EL (cell line): ENCODE measurements around the gene VWA8.
A peak's percentile ranks its signal among the peaks of the same experiment; 100 is the strongest.

Experiments used
- DNase-seq: peaks from one replicate; pipeline ENCODE4 v3.0.0-alpha.2; 2016

Gene VWA8

GRCh38 chr13:41722684-41723535 lies 238.0 kb downstream of the VWA8 start:
- no peak for DNase-seq

- no peak for DNase-seq
Observed at GRCh38 chr13:41720839-41721561, 239.9 kb downstream of the VWA8 start.

- DNase-seq = no peak
Observed at GRCh38 chr13:41716236-41716635, 244.7 kb downstream of the VWA8 start.

DNA sequence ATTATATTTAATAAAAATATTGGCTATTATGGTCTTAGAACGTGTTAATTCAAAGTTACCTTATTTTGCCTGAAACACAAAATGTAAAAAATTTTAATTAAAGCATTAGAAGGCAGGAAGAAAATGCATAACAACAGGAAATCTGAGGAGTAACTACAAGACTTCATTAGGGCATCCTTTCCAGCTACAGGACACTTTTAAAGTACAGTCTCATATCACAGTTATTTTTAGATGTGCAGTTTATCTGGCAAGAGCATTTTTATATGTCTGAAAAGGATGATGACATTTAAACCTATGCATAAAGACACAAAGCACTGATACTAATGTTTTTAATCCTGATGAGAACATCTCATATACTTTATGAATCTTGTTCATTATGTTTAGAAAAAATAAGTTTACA lies 247.5 kb downstream of the VWA8 start:
- no peak for DNase-seq

- DNase-seq = no peak
Observed at GRCh38 chr13:41710771-41711170, 250.1 kb downstream of the VWA8 start.

- peak; percentile 22 for DNase-seq
Observed at GRCh38 chr13:41709511-41709910, 251.4 kb downstream of the VWA8 start.

DNA sequence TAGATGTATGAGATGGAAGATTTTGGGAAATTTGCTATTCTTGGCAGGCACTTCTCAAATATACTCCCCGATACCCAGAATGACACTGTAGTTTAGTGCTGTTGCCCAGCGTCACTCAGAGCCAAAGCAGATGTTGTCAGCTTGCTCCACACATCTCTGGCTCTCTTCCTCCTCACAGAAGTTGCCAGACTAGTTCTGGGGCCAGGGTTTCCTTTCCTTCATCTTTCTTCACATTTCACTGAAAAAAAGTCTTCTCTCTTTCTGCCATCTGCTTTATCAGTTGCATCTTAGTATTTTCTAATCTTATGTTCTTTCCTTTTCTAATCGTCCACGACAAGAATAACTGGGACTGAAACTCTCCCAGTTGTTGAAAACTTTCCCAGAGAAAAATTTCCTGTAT lies 252.2 kb downstream of the VWA8 start:
- DNase-seq = no peak

DNA sequence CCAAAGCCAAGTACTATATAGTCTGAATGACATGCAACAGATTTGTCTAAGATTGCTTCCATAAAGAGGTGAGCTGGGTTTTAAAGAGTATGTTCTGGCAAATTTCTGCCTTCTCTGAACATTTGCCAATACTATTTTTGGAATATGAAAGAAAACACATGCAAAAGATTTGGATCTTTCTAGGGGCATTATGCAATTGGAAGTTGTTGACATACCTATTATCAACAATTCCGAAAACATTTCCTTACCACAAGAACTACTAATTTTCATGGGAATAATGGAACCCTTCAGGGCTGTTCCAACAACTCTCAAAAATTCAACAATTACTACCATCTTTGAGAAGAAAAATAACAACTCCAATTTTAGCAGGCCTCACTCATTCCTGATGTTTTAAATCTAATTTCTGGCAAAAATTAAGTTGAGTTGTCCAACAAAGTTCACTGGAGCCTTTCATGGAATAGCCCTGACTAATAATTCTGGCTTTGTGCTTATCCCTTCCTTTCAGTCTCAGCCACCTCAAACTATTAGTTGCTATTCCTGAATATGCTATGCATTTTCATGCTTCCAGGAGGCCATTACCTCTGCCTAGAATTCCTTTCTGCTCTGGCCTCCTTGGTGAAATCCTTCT lies 253.6 kb downstream of the VWA8 start:
- DNase-seq = no peak

GRCh38 chr13:41706152-41706551 lies 254.8 kb downstream of the VWA8 start:
- no peak for DNase-seq

DNA sequence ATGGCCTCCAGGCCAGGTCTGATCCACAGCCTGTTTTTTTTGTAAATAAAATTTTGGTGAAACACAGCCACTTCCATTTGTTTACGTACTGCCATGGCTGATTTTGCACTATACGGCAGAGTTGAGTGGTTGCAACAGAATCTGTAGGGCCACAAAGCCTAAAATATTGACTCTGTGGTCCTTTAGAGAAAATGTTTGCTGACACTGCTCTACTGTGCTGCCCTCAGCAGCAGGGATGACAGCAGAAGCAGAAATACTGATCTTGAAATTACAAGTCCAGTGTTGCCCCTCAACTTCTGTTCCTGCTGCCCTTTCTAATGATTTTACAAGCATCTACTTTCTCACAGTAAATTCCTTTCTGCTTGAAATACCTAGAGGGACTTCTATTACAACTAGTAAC lies 258.4 kb downstream of the VWA8 start:
- DNase-seq = no peak

- DNase-seq = no peak
Observed at GRCh38 chr13:41701676-41702075, 259.2 kb downstream of the VWA8 start.

GRCh38 chr13:41700790-41701310 lies 260.1 kb downstream of the VWA8 start:
- DNase-seq = peak; percentile 67

DNA sequence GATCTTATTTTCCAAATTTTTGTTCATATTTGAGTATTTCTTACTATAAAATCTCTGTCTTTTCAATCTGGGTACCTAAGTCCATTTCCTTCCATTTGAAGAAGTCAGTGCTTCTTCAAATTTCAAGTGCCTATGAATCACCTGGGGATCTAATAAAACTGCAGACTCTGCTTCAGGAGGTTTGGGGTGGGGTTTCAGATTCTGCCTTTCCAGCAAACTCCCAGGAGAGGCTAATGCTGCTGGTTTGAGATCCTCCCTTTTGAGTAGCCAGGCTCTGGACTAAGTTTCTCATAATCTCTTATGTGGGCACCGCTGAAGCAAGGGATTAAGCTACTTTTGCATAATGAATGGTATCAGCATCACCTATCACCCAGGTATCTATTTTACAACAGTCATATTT lies 261.1 kb downstream of the VWA8 start:
- no peak for DNase-seq

- DNase-seq = no peak
Observed at GRCh38 chr13:41697578-41697977, 263.3 kb downstream of the VWA8 start.

- DNase-seq = peak; percentile 90
Observed at GRCh38 chr13:41696163-41697003, 264.5 kb downstream of the VWA8 start.

DNA sequence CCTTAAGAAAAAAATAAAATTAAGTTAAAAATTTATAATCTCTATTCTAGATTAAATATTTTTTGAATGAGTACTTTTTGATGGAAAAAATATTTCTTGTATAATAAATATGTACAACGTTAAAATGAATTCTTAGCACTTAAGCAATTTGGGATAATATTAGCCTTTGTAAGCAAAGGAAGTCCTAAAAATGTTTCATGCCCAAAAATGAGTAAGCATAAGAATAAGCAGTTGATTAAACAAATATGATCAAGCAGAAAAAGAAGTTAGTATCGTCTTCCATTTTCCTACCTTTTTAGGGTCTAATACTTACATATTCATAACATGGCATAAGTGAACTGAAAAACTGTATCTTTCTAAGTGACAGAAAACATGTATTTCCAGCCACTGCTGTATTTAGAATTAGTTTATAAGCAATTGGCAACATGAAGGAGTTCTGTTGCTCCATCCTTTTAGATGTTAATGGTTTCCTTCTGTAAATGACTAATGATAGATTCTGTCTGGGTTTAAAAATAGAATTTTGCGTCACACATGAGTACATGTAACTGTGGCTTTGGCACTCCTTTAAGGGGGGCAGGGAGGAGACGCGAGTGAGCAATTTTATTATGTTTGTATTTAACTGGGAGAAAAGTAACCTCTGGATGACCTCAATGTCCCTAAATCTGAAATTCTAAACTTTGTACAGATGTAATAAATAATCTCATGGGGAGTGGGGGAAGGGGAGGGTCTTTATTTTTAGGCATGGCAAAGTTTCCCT lies 266.2 kb downstream of the VWA8 start:
- DNase-seq = peak; percentile 90

- DNase-seq = peak; percentile 14
Observed at GRCh38 chr13:41693434-41693833, 267.5 kb downstream of the VWA8 start.

- no peak for DNase-seq
Observed at GRCh38 chr13:41691274-41691673, 269.6 kb downstream of the VWA8 start.

GRCh38 chr13:41682766-41683165 lies 278.1 kb downstream of the VWA8 start:
- DNase-seq = no peak

GRCh38 chr13:41682001-41682400 lies 278.9 kb downstream of the VWA8 start:
- DNase-seq = no peak

GRCh38 chr13:41681587-41681986 lies 279.3 kb downstream of the VWA8 start:
- DNase-seq = no peak

DNA sequence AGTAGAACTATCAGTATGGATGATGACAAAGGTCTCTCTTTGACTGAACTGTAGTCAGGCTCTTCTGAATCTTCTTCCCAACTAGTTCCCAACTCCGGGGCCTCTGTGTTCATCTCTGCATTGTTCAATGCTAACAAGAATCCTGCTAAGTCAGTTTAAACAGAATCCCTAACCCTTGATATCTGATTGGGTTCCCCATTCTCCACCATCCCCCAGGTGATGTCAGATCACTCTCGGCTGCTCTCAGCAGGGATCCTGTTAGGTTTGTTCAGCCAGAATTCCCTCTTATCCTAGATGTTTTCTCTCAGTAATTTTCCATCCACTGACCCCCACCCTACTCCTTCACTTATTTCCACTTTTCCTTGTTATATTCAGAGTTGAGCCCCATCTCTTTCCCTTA lies 280.0 kb downstream of the VWA8 start:
- DNase-seq = no peak
